Camera-type eye (tissue), 1 donor: Measurements from ENCODE around the gene PATE2. TPM values are rescaled to one million over a fixed set of nuclear protein-coding genes. Genes with fewer than 3 reads are reported as not detected.

Source experiments
- total RNA-seq: library from RNA; depleted of rRNA; stranded (reverse); fragments of >200 nt; gene quantifications from one replicate; pipeline ENCODE4 v1.2.3, GENCODE V29; 2014

The PATE2 gene
- not detected for total RNA-seq

GRCh38 chr11:125778728-125779127, at the start of gene PATE2:
PATE2 (minus strand) TSS chr11:125778828; CDS start chr11:125778773, 55 bp downstream.

GRCh38 chr11:125787827-125788226, 9.2 kb upstream of the PATE2 start, which contains the start of gene PATE3:
PATE3 (plus strand) TSS chr11:125788127; CDS start chr11:125788152, 25 bp downstream.

GRCh38 chr11:125745979-125746378, 32.6 kb downstream of the PATE2 start, which contains the start of gene PATE1:
PATE1 (plus strand) TSS chr11:125746279; CDS start chr11:125746305, 26 bp downstream.

Other genes starting within 250 kb of the PATE2 start
- gene EI24, start 209.4 kb downstream of the PATE2 start, total RNA-seq, result 58.7 TPM
- gene STT3A, start 186.0 kb downstream of the PATE2 start, total RNA-seq, result 105 TPM
- 13.7 TPM for gene CHEK1, start 153.7 kb downstream of the PATE2 start, total RNA-seq
- not detected for gene ACRV1, start 98.0 kb downstream of the PATE2 start, total RNA-seq
- gene PATE1, start 32.5 kb downstream of the PATE2 start, total RNA-seq, result not detected
- gene PATE3, start 9.3 kb upstream of the PATE2 start, total RNA-seq, result not detected
- gene PATE4, start 54.5 kb upstream of the PATE2 start, total RNA-seq, result not detected
- gene HYLS1, start 108.8 kb upstream of the PATE2 start, total RNA-seq, result 5.3 TPM
- gene PUS3, start 124.4 kb upstream of the PATE2 start, total RNA-seq, result 15.2 TPM
- gene DDX25, start 125.7 kb upstream of the PATE2 start, total RNA-seq, result 5.6 TPM
- gene VSIG10L2, start 167.2 kb upstream of the PATE2 start, total RNA-seq, result not detected